Thoracic aorta (tissue), 2 donors: Measurements from ENCODE around the gene TRAF1. TPM values are rescaled to one million over a fixed set of nuclear protein-coding genes. Genes with fewer than 3 reads are reported as not detected.

ENCODE experiments used
- ATAC-seq: fragments of 150-250 bp; one replicate; pipeline ENCODE4 v1.8.0; 2017; ENCODE audit warnings: low read depth; ENCODE audit not compliant: insufficient number of reproducible peaks, low FRiP score
- DNase-seq: peaks from one replicate; pipeline ENCODE4 v3.0.0-alpha.2; 2020; ENCODE audit warnings: low spot score
- H3K27ac ChIP-seq, 2 donors: fragments of 200-600 bp; sonication (generic); 1 replicate in 1 of 2; 2 replicates in 1 of 2; pipeline ENCODE4 v1.5.1; 2016; ENCODE audit warnings: mild to moderate bottlenecking in 2 of 2, moderate library complexity in 2 of 2
- H3K27me3 ChIP-seq: fragments of 200-600 bp; sonication (generic); replicated peaks from 2 replicates; pipeline ENCODE4 v1.6.0; 2016; ENCODE audit warnings: mild to moderate bottlenecking; ENCODE audit not compliant: insufficient read depth
- H3K36me3 ChIP-seq: fragments of 200-600 bp; sonication (generic); one replicate; pipeline ENCODE4 v1.5.1; 2016
- H3K4me1 ChIP-seq, 2 donors: fragments of 200-600 bp; sonication (generic); 1 replicate in 1 of 2; 2 replicates in 1 of 2; pipeline versions ENCODE4 v1.5.1 to v1.6.0; 2016; ENCODE audit warnings: low read depth in 2 of 2, mild to moderate bottlenecking in 1 of 2; ENCODE audit not compliant: control insufficient read depth in 1 of 2
- H3K4me3 ChIP-seq: fragments of 200-600 bp; sonication (generic); 2 replicates; pipeline ENCODE4 v1.5.1; 2016; ENCODE audit warnings: mild to moderate bottlenecking
- H3K9me3 ChIP-seq: fragments of 200-600 bp; sonication (generic); 2 replicates; pipeline ENCODE4 v1.5.1; 2016
- CTCF ChIP-seq: fragments of 200-600 bp; sonication (generic); IDR thresholded peaks from one replicate; pipeline ENCODE4 v1.5.1; 2019; ENCODE audit warnings: antibody characterized with exemption
- total RNA-seq, 2 donors: library from RNA; depleted of rRNA; stranded (reverse); fragments of >200 nt; gene quantifications; one replicate each; pipeline versions ENCODE4 v1.1.0 to v1.2.3, GENCODE V29; 2016

The TRAF1 gene
- total RNA-seq, 2 donors from 2014 or later: 36.4 to 52.5 TPM

DNA sequence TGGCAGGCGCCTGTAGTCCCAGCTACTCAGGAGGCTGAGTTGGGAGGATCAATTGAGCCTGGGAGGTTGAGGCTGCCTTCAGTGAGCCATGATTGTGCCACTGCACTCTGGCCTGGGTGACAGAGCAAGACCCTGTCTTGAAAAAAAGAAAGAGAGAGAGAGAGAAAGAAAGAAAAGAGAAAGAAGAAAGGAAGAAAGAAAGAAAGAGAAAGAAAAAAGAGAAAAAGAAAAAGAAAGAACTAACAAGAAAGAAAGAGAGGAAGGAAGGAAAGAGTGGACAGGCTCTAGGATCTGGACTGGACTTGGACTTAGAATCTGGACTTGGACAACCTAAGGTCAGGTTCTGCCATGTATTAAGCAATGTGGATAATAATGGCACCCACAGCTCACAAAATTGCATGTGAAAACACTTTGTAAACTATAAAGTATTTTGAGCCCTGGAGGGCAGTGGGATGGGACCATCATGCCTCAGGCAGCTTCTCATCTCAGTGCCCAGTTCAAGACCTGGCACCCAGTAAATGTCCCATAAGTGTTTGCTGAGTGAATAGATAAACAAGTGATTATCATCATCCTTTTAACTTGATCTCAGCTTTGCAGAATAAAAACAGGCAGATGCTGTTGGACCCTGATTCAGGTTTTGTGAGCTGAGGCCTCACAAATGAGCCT, 36.9 kb downstream of the TRAF1 start:
- H3K4me1 ChIP-seq: peaks cover 2 to 49% of the 10 kb centered on the region in 2 donors
- peak overlapping the region; percentile 69 to 91 for H3K27ac ChIP-seq
- no peak overlapping the region for H3K4me3 ChIP-seq
- H3K36me3 ChIP-seq: no peaks in the 10 kb centered on the region
- DNase-seq: no peak
- no peaks in the 10 kb centered on the region for H3K27me3 ChIP-seq
- TF ChIP-seq CTCF: no peak
- H3K9me3 ChIP-seq: no peaks in the 10 kb centered on the region
- ATAC-seq: no peak

- DNase-seq: no peak
Observed at GRCh38 chr9:120888626-120889025, 38.0 kb downstream of the TRAF1 start.

GRCh38 chr9:120886490-120886967, 40.1 kb downstream of the TRAF1 start:
- peaks cover 0 to 18% of the 10 kb centered on the region in 2 donors for H3K4me1 ChIP-seq
- H3K27me3 ChIP-seq: no peaks in the 10 kb centered on the region
- no peaks in the 10 kb centered on the region for H3K9me3 ChIP-seq
- DNase-seq: no peak
- ATAC-seq: no peak
- H3K27ac ChIP-seq: no peak overlapping the region
- no peak for TF ChIP-seq CTCF
- no peaks in the 10 kb centered on the region for H3K36me3 ChIP-seq
- H3K4me3 ChIP-seq: no peak overlapping the region

More at GRCh38 chr9:120888626-120889025, 38.0 kb downstream of the TRAF1 start:
- Histone ChIP-seq H3K27me3 (no peaks in the 10 kb centered on the region), H3K4me3 (no peak overlapping the region), H3K27ac (peak overlapping the region in 1 of 2 donors; percentile 26), H3K9me3 (no peaks in the 10 kb centered on the region), H3K36me3 (no peaks in the 10 kb centered on the region), H3K4me1 (peaks cover 2 to 38% of the 10 kb centered on the region in 2 donors)
- no peak for ATAC-seq
- TF ChIP-seq CTCF: no peak

- Histone ChIP-seq H3K27ac (no peak overlapping the region), H3K4me1 (peaks cover 0 to 17% of the 10 kb centered on the region in 2 donors), H3K36me3 (no peaks in the 10 kb centered on the region), H3K9me3 (no peaks in the 10 kb centered on the region), H3K27me3 (no peaks in the 10 kb centered on the region), H3K4me3 (no peak overlapping the region)
- DNase-seq (no peak), ATAC-seq (no peak)
- no peak for TF ChIP-seq CTCF
Observed at GRCh38 chr9:120885958-120886357, 40.6 kb downstream of the TRAF1 start.

DNA sequence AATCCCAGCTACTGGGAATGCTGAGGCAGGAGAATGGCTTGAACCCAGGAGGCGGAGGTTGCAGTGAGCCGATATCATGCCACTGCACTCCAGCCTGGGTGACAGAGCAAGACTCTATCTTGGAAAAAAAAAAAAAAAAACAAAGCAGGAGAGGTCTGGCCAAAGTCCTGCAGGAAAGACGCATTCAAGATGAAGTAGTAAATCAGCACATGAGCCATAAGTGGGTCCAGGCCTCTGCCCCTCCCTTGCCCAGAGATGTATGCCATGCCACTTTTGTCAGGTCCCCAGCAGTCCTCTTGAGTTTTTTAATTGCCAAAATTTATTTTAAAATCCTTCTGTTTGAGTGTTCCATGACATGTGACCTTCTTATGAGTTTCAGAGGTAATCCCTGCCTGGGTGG, 41.1 kb downstream of the TRAF1 start:
- Histone ChIP-seq H3K36me3 (no peaks in the 10 kb centered on the region), H3K27me3 (no peaks in the 10 kb centered on the region), H3K4me1 (peaks cover 0 to 12% of the 10 kb centered on the region in 2 donors), H3K4me3 (no peak overlapping the region), H3K9me3 (no peaks in the 10 kb centered on the region), H3K27ac (no peak overlapping the region)
- DNase-seq (no peak), ATAC-seq (no peak)
- no peak for TF ChIP-seq CTCF
